ENCODE data around the gene C4orf50. TPM values are rescaled to one million over a fixed set of nuclear protein-coding genes. Genes with fewer than 3 reads are reported as not detected.
A peak's percentile ranks its signal among the peaks of the same experiment; 100 is the strongest.

C4orf50 gene
- total RNA-seq, 1 donor from 2014 or later, result not detected

DNA sequence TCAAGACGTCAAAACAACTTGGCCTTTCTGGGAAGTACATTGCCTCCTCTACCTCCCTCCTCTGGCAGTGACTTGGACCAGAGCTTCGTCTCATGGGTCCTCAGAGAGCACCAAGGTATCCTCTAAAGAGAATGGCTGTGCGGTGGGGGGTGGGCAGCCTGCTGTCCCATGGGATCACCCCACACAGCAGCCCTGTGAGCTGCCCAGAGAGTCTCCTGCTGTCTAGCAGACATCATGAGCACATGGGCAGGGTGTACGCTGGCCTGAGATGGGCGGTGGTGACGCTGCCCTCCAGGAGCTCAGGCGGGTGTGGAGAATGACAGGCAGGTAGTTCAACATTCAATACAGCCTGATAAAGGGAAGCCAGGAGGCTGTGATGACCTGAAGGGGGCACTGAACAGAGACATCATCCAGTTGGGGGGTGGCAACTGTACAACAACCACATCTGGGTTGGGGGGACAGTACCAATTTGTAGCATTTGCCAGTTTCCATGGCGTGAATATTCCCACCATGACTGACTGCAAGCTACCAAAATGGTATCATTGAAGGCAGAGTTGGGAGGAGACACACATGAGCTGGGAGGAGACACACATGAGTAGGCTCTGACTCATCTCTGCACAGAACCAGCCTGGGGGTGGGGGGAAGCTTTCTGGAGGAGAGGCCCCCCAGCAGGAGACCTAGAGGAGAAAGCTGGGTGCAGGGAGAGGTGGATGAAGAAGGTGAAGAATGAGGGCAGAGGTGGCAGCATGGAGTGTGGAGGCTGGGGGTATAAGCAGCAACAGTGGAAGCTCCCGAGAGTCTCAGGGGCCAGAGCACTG, 35.9 kb downstream of the C4orf50 start:
- Mint-ChIP-seq H3K4me1 (ENCODE audit: low read depth) (peaks cover 4% of the 10 kb centered on the region), H3K4me3 (ENCODE audit: unreplicated experiment) (no peak overlapping the region), H3K9me3 (ENCODE audit: low read depth) (peaks cover 18% of the 10 kb centered on the region), H3K27ac (ENCODE audit: unreplicated experiment) (no peak overlapping the region), H3K27me3 (ENCODE audit: low read depth) (peaks cover 32% of the 10 kb centered on the region), H3K36me3 (ENCODE audit: low read depth) (peaks cover 6% of the 10 kb centered on the region)
- no peak for DNase-seq (ENCODE audit: low spot score)
- TF ChIP-seq, protein P1, sequence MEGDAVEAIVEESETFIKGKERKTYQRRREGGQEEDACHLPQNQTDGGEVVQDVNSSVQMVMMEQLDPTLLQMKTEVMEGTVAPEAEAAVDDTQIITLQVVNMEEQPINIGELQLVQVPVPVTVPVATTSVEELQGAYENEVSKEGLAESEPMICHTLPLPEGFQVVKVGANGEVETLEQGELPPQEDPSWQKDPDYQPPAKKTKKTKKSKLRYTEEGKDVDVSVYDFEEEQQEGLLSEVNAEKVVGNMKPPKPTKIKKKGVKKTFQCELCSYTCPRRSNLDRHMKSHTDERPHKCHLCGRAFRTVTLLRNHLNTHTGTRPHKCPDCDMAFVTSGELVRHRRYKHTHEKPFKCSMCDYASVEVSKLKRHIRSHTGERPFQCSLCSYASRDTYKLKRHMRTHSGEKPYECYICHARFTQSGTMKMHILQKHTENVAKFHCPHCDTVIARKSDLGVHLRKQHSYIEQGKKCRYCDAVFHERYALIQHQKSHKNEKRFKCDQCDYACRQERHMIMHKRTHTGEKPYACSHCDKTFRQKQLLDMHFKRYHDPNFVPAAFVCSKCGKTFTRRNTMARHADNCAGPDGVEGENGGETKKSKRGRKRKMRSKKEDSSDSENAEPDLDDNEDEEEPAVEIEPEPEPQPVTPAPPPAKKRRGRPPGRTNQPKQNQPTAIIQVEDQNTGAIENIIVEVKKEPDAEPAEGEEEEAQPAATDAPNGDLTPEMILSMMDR (IDR thresholded peaks at IDR 0.05), result no peak

DNA sequence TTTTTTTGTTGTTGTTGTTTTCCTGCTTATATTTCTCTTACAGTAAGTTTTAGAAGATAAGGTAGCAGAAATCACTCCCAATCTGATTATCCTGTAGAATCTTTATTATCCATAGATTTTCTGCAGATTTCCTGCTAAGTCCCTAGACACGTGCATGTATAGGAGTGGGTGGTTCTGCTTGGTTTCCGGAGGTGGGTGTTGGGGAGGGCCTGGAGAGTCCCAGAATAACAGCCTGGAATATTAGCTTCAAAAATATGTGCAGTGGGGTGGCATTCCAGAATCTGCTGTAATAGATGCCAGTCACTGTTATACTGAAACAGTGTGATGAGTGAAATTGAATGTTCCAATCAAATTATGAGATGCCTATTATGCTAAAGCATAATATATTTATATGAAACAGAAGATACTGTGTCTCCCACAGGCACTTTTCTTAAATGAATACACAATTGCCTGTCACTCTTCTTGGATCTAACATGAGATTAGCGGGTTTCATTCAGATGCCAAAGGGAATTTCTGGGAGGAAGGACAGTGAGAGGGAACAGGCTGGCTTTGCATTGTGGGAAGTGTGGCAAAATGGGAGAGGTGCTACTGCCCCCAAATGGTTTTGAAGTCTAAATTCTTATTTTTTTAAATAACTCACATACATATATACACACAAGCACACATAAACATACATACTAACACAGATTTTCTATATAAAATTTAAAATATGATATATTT, 37.6 kb downstream of the C4orf50 start:
- Mint-ChIP-seq H3K4me3 (ENCODE audit: unreplicated experiment) (no peak overlapping the region), H3K4me1 (ENCODE audit: low read depth) (peaks cover 4% of the 10 kb centered on the region), H3K9me3 (ENCODE audit: low read depth) (peaks cover 18% of the 10 kb centered on the region), H3K36me3 (ENCODE audit: low read depth) (peaks cover 6% of the 10 kb centered on the region), H3K27me3 (ENCODE audit: low read depth) (peaks cover 35% of the 10 kb centered on the region), H3K27ac (ENCODE audit: unreplicated experiment) (no peak overlapping the region)
- DNase-seq (ENCODE audit: low spot score), result no peak
- TF ChIP-seq, protein P1 (IDR thresholded peaks at IDR 0.05), result no peak

DNA sequence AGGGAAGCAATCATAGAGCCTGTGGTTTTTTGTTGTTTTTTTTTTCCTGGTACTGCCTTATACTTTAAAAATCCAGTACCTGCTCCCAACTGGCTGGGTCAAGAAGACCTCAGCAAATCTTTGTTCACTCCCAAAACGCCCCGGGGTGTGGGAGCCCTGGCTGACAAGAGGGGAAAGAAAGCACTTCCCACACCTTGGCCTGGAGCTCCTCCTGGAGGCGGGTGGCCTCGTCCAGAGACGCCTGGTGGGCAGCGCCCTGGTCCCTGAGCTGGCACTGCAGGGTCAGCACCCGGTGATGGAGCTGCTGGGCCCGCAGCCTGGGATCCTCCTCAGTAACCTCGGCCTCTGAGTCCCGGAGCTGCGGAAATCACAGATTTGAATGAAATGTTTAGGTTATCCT, 38.2 kb downstream of the C4orf50 start:
- TF ChIP-seq, protein P1 (IDR thresholded peaks at IDR 0.05), result peak; percentile 71
- Mint-ChIP-seq H3K36me3 (ENCODE audit: low read depth) (peaks cover 6% of the 10 kb centered on the region), H3K4me3 (ENCODE audit: unreplicated experiment) (no peak overlapping the region), H3K27me3 (ENCODE audit: low read depth) (peaks cover 39% of the 10 kb centered on the region), H3K4me1 (ENCODE audit: low read depth) (peaks cover 4% of the 10 kb centered on the region), H3K9me3 (ENCODE audit: low read depth) (peaks cover 16% of the 10 kb centered on the region), H3K27ac (ENCODE audit: unreplicated experiment) (no peak overlapping the region)
- no peak for DNase-seq (ENCODE audit: low spot score)

DNA sequence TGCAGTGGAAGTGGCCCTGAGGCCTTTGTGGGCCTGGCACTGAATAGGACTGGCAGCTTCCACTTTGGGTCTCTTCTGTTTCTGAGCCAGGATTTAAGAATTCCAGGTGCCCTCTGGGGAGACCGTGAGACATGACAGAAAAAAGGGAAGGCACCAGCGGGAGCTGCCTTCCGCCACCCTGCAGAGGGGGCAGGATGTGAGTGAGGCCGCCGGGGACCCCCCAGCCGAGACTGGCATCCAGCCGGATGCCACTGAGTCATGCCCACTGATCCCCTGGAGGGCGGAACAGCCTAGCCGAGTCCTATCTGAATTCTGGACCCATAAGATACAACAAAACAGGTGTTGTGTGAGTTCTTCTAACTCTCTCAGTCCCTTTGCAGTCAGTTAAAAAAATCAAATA, 41.3 kb downstream of the C4orf50 start:
- Mint-ChIP-seq H3K9me3 (ENCODE audit: low read depth) (no peaks in the 10 kb centered on the region), H3K27me3 (ENCODE audit: low read depth) (peaks cover 45% of the 10 kb centered on the region), H3K36me3 (ENCODE audit: low read depth) (no peaks in the 10 kb centered on the region), H3K4me3 (ENCODE audit: unreplicated experiment) (no peak overlapping the region), H3K4me1 (ENCODE audit: low read depth) (peaks cover 4% of the 10 kb centered on the region), H3K27ac (ENCODE audit: unreplicated experiment) (no peak overlapping the region)
- TF ChIP-seq, protein P1 (IDR thresholded peaks at IDR 0.05), result no peak
- DNase-seq (ENCODE audit: low spot score), result no peak

DNA sequence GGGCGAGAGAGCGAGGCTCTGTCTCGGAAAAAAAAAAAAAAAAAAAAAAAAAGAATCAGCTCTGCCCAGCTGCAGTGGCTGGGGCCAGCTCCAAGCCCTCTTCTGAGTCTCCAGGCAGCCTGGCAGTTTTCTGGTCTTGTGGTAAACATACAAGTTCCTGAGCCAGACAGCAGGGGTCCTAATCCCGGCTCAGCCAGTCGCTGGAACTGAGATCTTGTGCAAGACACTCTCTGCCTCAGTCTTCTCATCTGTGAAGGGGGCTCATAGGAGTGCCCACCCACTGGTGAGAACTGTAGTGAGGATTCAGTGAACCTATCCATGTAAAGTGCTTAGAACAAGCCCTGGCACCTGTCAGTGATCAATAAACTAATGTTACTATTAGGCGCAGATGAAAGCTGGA, 41.8 kb downstream of the C4orf50 start:
- no peak for DNase-seq (ENCODE audit: low spot score)
- H3K4me3 Mint-ChIP-seq (ENCODE audit: unreplicated experiment), result no peak overlapping the region
- no peak overlapping the region for H3K27ac Mint-ChIP-seq (ENCODE audit: unreplicated experiment)
- peaks cover 45% of the 10 kb centered on the region for H3K27me3 Mint-ChIP-seq (ENCODE audit: low read depth)
- peaks cover 4% of the 10 kb centered on the region for H3K4me1 Mint-ChIP-seq (ENCODE audit: low read depth)
- H3K36me3 Mint-ChIP-seq (ENCODE audit: low read depth), result no peaks in the 10 kb centered on the region
- no peaks in the 10 kb centered on the region for H3K9me3 Mint-ChIP-seq (ENCODE audit: low read depth)
- TF ChIP-seq, protein P1 (IDR thresholded peaks at IDR 0.05), result no peak

Data from chondrocyte (in vitro differentiated cells).